ENCODE data around the gene TRABD.

TRABD gene

GRCh38 chr22:50220603-50221409 lies 35.1 kb downstream of the TRABD start:
- DNase-seq, result no peak

DNA sequence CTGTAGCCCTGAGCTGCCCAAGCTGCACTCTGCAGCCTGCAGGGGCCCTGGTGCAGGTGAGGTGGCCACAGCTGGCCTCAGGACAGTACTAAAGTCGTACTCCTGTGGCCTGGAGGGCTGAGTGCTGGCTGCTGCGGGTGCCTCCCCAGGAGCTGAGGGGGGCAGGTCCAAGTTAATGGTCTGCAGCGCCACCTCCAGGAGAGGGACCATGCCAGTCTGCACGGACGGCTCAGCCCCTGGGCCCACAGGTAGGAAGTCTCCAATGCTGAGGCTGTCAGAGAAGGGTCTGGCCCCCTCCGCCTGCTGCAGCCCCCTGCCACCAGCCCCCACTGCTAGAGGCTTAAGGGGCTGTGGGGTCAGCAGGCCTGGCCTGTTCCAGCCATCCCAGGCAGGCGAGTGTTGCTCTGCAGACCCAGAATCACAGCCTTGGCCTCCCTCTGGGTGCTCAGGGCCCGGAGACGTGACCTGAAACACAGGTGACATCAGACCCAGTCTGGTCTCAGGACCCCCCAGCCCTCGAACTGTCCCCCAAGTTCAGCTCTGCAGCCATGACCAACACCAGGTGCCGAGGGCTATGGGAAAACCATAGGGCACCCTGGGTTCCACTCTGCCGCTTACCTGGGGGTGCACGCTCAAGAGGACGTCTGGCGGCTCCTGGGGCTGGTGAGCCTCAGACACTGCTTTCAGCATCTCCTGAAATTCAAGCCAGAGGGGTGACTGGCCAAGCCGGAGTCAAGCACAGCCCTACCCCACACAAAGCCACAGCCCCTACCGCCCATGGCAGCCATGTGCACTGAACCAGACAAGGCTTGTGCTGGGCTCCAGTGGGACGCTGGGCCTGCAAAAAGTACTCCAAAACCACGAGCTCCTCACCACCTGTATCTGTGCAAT lies 35.9 kb downstream of the TRABD start:
- no peak for DNase-seq

- no peak for DNase-seq
Measured at GRCh38 chr22:50222508-50222907, 36.8 kb downstream of the TRABD start.

GRCh38 chr22:50224071-50224470 lies 38.4 kb downstream of the TRABD start:
- no peak for DNase-seq

- DNase-seq, result no peak
Measured at GRCh38 chr22:50225200-50225969, 39.7 kb downstream of the TRABD start.

DNA sequence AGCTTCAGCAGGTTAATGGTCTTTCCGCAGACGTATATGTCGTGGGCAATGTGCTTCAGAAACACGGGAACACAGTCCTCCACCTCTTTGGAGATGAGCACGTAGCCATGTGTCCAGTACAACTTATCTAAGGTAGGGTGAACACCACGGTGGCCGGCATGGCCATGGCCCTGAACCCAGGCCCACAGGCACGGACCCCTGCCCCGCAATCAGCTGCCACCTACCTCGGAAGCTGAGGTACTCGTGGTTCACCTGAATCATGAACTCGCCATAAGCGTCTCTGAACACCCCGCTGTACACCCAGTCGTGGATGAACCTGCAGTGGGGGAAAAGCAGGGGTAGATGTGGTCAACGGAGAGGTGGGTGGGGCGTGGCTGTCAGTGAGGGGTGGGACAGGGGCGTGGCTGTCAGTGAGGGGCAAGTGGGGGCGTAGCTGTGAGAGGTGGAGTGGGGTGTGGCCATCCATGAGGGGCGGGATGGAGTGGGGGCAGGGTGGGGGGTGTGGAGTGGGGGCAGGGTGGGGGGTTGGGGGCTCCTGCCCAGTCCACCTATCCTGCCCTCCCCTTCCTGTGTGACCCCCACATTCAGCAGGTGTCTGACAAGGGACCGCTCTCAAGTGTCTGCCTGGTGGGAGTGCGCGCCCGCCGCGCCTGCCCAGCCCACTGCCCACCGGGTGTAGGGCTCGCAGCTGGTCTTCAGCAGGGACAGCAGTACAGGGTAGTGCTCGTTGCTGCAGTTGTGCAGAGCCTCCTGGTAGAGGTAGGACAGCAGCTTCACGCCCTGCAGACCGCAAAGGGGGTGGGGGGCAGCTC lies 40.6 kb downstream of the TRABD start:
- no peak for DNase-seq

DNA sequence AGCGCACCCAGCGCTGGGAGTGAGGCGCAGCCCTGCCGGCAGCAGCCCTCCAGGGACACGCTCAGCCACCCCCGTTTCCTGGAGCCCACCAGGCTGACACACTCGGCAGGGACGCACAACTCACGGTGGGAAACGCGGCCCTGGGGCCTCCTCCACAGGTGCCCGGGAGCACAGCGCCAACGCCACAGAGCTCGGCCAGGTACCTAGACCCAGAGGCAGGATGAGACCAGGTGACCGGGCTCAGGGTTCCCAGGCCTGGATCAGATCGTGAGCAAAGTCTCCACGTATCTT lies 41.1 kb downstream of the TRABD start:
- no peak for DNase-seq

- no peak for DNase-seq
Measured at GRCh38 chr22:50227579-50228215, 42.0 kb downstream of the TRABD start.

DNA sequence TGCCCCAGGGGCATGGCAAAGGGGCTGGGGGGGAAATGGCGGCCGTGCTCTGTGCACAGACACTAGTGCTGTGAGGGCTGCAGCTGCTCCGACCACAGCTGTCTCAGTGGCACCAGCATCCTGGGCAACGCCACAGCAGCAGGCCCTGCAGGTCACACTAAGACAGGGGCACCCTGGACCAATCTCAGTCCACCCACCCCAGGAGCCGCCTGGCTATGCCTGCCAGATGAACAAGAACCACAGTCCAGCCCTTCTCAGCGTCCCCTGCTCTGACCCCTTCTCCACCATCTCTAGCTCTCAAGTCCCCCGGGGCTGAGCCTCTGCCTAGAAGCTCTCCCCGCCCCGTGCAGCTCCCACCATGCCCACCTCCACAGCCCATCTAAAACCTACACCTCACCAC lies 42.7 kb downstream of the TRABD start:
- DNase-seq, result no peak

GRCh38 chr22:50229370-50229769 lies 43.7 kb downstream of the TRABD start:
- DNase-seq, result no peak

GRCh38 chr22:50232481-50233151 lies 46.9 kb downstream of the TRABD start:
- no peak for DNase-seq

GRCh38 chr22:50233223-50233622 lies 47.5 kb downstream of the TRABD start:
- no peak for DNase-seq

- no peak for DNase-seq
Measured at GRCh38 chr22:50236731-50237409, 51.2 kb downstream of the TRABD start.

- DNase-seq, result no peak
Measured at GRCh38 chr22:50238755-50239154, 53.0 kb downstream of the TRABD start.

- no peak for DNase-seq
Measured at GRCh38 chr22:50242406-50242949, 56.8 kb downstream of the TRABD start.

DNA sequence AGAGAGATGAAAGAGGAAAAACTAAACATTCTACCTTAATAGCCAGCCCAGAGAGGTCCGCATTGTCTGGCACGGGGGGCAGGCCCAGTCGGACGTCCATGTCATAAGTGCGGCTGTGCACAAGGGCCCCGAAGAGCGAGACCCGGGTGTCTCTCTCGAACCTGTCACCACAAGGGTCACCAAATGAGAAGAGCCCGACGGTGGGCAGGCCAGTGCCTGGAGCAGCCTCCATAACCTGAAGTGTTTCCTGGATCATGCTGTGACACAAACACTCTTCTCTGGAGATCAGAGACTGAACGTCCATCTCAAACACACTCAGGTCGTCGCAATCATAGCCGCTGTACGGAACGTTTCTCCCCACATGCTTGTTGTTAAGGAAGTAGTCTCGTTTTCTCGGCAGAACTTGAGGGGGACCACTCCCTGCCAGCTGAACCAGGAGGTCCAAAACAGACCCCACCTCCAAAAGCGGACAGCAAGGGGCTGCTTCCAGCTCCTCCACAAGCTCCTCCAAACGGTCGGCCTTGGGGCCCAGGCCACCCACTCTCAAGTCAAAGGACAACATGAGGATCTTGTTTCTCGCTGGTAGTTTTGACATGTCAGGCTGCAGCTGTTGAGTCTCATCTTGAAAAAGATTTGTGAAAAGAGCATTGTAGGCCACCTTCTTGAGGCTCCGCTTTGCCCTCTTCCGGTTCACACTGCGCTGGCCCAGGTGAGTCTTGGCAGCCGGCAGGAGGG lies 58.1 kb downstream of the TRABD start:
- no peak for DNase-seq

GRCh38 chr22:50244420-50245213 lies 58.9 kb downstream of the TRABD start, which contains the start of gene TUBGCP6:
Gene TUBGCP6, minus strand, starts transcription at chr22:50245023. Its CDS starts 564 bp downstream, at chr22:50244459.
- DNase-seq, result peak; percentile 92

DNA sequence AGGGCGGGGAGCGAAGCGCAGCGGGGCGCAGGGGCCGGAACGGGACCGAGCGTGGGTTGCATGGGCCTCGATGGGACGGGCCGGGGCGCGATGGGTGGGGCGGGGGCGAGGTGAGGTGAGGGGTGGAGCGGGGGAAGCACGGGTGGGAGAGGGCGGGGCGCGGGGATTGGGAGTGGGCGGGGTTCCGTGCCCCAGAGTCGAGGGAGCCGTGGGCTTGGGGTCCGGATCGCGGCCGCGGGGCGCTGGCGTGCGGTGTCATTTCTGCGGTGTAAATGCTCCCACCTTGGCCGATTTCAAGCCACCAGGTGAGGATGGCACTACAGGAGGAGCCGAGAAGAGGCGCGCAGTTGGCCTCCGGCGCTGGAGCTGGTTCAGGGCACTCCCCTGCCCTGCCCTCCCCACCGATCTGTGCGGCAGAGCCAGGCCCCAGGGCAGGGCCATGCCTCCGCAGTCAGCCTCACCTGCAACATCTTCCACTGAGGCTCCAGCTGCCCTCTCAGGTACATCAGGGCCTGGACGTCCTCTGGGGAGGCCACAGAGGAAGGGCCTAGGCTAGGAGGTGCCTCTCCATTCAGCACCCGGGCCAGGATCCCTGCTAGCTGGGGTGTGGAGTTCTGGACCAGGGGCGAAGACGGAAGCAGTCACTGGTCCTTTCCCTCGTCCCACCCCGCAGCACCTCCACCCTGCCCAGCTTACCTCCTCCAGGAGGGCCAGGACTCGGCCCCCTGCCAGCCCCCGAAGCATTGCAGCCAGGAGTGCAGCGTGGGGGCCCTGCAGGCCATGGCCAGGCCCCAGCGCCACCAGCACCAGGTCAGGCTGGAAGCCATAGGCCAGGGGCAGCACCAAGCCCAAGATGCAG lies 59.7 kb downstream of the TRABD start:
- DNase-seq, result peak; percentile 79
